Subcutaneous adipose tissue (tissue), 4 donors: ENCODE results near the gene ZC2HC1C. TPM values are rescaled to one million over a fixed set of nuclear protein-coding genes. Genes with fewer than 3 reads are reported as not detected.

Experiments used
- total RNA-seq, 4 donors: library from RNA; depleted of rRNA; stranded (reverse); fragments of >200 nt; gene quantifications; one replicate each; pipeline ENCODE4 v1.1.0, GENCODE V29; 2016
- TF ChIP-seq, protein P1 (sequence below): fragments of 450-650 bp; IDR thresholded peaks from one replicate; pipeline ENCODE4 v1.5.1; 2016; ENCODE audit warnings: low read depth, mild to moderate bottlenecking, control low read depth, antibody characterized with exemption, moderate library complexity

The ZC2HC1C gene
- total RNA-seq, 4 donors from 2014 or later, result 0.51 to 4.2 (median 1.6) TPM

DNA sequence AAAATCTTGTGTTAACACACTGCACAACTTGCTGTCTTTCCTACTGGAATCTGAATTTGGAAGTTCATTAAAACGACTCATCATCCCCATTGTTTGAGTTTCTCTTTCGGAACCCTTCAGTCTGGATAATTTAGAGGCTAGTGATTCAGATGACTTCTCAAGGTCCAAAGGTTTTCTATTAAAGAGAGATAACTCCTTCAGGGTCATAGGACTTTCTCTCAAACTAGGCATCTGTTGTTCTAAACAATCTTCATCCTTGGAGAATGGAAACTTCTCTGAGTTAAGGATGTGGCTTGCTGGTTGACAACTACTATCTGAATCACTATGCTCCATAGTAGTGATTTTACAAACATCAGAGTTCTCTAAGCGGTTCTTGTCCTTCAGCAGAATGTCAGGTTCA lies 22.5 kb upstream of the ZC2HC1C start:
- TF ChIP-seq, protein P1, sequence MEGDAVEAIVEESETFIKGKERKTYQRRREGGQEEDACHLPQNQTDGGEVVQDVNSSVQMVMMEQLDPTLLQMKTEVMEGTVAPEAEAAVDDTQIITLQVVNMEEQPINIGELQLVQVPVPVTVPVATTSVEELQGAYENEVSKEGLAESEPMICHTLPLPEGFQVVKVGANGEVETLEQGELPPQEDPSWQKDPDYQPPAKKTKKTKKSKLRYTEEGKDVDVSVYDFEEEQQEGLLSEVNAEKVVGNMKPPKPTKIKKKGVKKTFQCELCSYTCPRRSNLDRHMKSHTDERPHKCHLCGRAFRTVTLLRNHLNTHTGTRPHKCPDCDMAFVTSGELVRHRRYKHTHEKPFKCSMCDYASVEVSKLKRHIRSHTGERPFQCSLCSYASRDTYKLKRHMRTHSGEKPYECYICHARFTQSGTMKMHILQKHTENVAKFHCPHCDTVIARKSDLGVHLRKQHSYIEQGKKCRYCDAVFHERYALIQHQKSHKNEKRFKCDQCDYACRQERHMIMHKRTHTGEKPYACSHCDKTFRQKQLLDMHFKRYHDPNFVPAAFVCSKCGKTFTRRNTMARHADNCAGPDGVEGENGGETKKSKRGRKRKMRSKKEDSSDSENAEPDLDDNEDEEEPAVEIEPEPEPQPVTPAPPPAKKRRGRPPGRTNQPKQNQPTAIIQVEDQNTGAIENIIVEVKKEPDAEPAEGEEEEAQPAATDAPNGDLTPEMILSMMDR, result no peak

DNA sequence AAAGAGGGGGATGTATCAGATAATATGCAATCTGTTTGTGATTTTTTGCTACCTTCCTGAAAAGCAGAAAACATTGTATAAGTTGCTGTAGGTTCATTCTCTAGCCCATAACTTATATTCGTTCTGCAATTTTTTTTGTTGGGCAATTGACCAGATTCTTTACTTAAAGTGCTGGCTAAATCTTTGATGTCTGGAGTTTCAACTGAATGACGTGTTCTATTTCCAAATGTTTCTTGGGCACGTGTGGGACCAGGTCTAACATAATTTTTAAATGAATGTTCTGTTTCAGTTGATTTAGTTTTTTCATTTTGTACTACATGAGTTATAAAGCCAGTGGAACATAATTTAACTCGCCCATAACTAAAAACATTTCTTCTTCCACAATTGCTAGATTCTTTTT lies 21.9 kb upstream of the ZC2HC1C start:
- TF ChIP-seq, protein P1, result no peak

DNA sequence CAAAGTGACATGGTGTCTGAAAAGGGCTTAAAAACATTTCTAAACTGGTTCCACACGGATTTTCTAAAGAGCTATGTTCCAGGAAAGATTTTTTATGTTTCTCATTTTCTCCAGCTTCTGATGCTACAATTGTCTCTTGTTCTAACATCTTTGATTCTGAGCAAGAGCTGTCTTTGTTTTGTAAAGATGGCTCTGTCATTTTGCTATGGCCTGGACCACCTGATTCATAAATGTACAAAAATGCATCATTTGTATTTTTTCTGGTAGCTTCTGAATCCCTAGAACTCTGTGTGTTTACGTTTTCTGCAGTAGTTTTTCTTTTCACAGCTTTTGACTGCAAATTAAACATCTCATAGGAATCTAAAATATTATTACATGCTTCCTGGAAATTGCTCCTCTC lies 21.3 kb upstream of the ZC2HC1C start:
- TF ChIP-seq, protein P1, result no peak

DNA sequence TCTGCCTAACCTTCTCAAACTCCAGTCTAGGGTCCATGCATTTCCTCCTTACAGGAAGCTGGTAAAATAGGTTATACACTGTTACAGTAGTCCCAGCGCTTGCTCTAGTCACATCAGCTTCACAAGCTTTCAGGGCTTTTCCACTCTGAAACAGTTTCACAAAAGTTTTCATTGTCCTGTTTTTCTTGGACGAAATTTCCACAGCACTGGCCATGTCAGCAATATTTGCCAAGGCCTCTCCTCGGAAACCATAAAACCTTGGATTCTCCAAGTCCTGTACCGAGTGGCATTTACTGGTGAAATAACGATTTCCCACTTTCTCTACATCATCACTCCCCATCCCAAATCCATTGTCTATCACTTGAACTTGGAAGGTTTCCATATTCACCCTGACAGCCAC lies 20.3 kb upstream of the ZC2HC1C start:
- TF ChIP-seq, protein P1, result no peak

DNA sequence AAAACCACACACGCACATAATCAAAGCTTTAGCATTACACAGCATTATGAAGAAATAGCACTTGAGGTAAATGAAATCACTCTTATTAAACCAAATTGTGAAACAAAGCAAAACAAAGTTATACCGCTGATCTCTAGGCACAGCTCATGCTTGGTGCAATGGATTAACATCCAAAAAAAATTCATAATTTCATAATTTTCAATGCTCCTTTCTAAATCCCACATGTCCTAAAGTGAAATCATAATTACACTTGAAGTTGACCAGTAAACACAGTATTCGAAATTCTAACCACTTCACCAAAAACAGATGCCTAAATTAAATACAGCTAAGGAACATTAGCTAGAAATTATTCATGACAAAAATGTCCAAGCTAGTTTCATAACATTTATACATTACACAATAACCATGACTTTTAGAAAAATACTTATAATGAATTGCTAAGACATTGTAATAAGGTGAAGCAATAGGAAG lies 19.7 kb upstream of the ZC2HC1C start:
- TF ChIP-seq, protein P1, result no peak

DNA sequence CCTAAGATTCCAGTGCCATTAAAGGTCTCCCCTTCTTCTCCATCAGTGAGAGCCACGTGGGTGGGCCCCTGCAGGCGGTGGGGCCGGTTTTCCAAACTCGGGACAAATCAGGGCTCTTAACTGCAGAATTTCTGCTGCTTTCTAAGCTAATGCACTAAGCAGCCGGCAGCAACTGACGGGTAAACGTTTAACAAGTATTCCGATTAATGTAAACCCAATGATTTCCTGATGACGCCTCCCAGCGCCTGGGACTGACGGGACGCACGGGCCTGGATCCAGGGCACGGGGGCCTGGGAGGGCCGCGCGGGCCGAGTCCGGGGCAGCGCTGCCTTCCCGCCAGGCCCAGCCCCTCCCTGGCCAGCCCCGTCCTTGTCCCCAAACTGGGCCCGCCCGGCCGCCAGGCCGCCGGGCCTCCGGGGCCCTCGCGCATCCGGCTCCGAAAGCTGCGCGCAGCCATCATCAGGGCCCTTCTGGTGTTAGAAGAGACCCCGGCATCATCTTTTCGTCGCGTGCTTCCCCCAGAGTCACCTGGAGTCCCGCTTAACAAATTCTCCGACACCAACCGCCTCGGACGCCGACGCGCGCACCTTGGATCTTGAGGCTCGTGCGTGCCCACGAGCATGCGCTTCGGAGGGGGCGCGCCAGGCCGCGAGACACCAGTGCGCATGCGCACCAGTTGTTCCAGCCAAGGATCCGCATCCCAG lies 18.4 kb upstream of the ZC2HC1C start, which contains the start of gene MLH3:
MLH3 (minus strand) TSS at position 616 of the 704 bp plus-strand sequence. CDS start 1,812 bp downstream, outside the sequence.
- TF ChIP-seq, protein P1, result no peak

DNA sequence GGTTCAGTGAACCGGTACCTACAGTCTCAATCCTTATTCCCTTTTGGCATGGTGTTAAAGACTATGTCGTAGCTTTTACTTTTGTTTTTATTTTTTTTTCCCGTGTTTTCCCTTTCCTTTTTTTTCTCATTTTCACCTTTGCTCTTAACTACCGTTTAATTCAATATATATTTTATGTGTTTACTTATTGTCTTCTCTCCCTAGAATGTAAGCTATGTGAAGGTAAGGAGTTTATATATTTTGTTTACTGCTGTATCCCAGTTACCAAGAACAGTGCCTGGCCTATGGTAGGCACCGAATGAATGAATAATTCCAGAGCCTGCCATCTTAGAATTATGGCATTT lies 17.9 kb upstream of the ZC2HC1C start:
- TF ChIP-seq, protein P1, result no peak
